Epithelial cell of proximal tubule (primary cell): ENCODE data around the gene CD24. TPM values are rescaled to one million over a fixed set of nuclear protein-coding genes. Genes with fewer than 3 reads are reported as not detected.

Experiments used
- DNase-seq: peaks from one replicate; pipeline ENCODE4 v3.0.0-alpha.2; 2011; ENCODE audit warnings: low read depth
- H3K4me3 ChIP-seq: 2 replicates; pipeline ENCODE4 v1.5.1; 2011; ENCODE audit warnings: low read depth, mild to moderate bottlenecking, low read length
- CTCF ChIP-seq: conservative IDR thresholded peaks from 2 replicates; pipeline ENCODE4 v1.5.1; 2012; ENCODE audit warnings: low read depth, mild to moderate bottlenecking, low read length
- total RNA-seq: library from RNA; depleted of rRNA; stranded (reverse); fragments of >200 nt; gene quantifications from 2 replicates; pipeline ENCODE4 v1.2.3, GENCODE V29; 2015

Gene CD24
- total RNA-seq, 1 donor from 2014 or later: 1,068 TPM

GRCh38 chr6:106924694-106925523 is 49.6 kb downstream of the CD24 start:
- DNase-seq: no peak
- no peak for TF ChIP-seq CTCF
- H3K4me3 ChIP-seq: no peak overlapping the region

GRCh38 chr6:106922626-106923025 is 51.9 kb downstream of the CD24 start:
- no peak overlapping the region for H3K4me3 ChIP-seq
- no peak for TF ChIP-seq CTCF

More at GRCh38 chr6:106922626-106923025, 51.9 kb downstream of the CD24 start:
- no peak for DNase-seq

Other genes starting within 250 kb of the CD24 start
- 7.7 and 15.0 TPM in 2 replicates for gene MTRES1, start 53.5 kb upstream of the CD24 start, total RNA-seq
- gene BEND3, start 140.8 kb upstream of the CD24 start, total RNA-seq: 2.8 and 3.8 TPM in 2 replicates